Mucosa of descending colon (tissue), 3 donors: ENCODE results near the gene OBSCN. TPM values are rescaled to one million over a fixed set of nuclear protein-coding genes. Genes with fewer than 3 reads are reported as not detected.

ENCODE experiments used
- ATAC-seq: fragments of 200-7000 bp; cut with Tn5 transposase; one replicate; pipeline ENCODE4 v1.9.1; 2020; ENCODE audit warnings: mild to moderate bottlenecking, moderate library complexity
- DNase-seq, 3 donors: peaks; one replicate each; pipeline ENCODE4 v3.0.0-alpha.2; 2020
- H3K36me3 ChIP-seq: fragments of 200-600 bp; one replicate; pipeline ENCODE4 v1.8.0; 2021; ENCODE audit warnings: low read depth, mild to moderate bottlenecking
- H3K4me1 ChIP-seq: fragments of 200-600 bp; one replicate; pipeline ENCODE4 v1.8.0; 2021; ENCODE audit warnings: low read depth, mild to moderate bottlenecking
- H3K4me3 ChIP-seq: fragments of 200-600 bp; one replicate; pipeline ENCODE4 v1.8.0; 2021; ENCODE audit warnings: mild to moderate bottlenecking
- H3K9me3 ChIP-seq: fragments of 200-600 bp; one replicate; pipeline ENCODE4 v1.8.0; 2021; ENCODE audit warnings: mild to moderate bottlenecking
- CTCF ChIP-seq: fragments of 200-600 bp; IDR thresholded peaks from one replicate; pipeline ENCODE4 v1.8.0; 2022; ENCODE audit warnings: antibody characterized with exemption, mild to moderate bottlenecking
- intact Hi-C, 2 donors: fragments of 100-400 bp; cut with DNase I in 1 of 2; cut with micrococcal nuclease in 1 of 2; formaldehyde crosslinking; loops; one replicate each; pipeline versions ENCODE4 v1.11.0 to v1.11.1; 2022; cut with DNase I, micrococcal nuclease
- total RNA-seq, 3 donors: library from RNA; stranded (reverse); fragmentation: NEBNext Ultra II Directional in 2 of 3; extraction: Animal tissue kit (Norgen Biotek cat#: 25700) in 2 of 3; gene quantifications; one replicate each; pipeline versions ENCODE4 v1.2.1 to v1.2.4, GENCODE V29; 2021 to 2023
- donor health status: DM: no; HTN: no; CAD: no; lungs with moderate emphysema.
- donor health status: DM: no; HTN: no; CAD: no.
- donor health status: DM: no; HTN: yes; CAD: no.

The OBSCN gene
- total RNA-seq, 3 donors from 2014 or later, result 4.2 to 30.9 (median 7.5) TPM

- ATAC-seq, result no peak
- no peak for TF ChIP-seq CTCF
- intact Hi-C loops, result no loop called here
- Histone ChIP-seq H3K4me3 (peak overlapping the region; percentile 11), H3K36me3 (no peaks in the 10 kb centered on the region), H3K4me1 (peaks cover 23% of the 10 kb centered on the region), H3K9me3 (no peaks in the 10 kb centered on the region)
- DNase-seq, result no peak
Observed at GRCh38 chr1:228407106-228408040, 199.5 kb downstream of the OBSCN start.

- DNase-seq (peak in 1 of 3 donors; percentile 57), ATAC-seq (no peak)
- Histone ChIP-seq H3K4me3 (no peak overlapping the region), H3K4me1 (peaks cover 18% of the 10 kb centered on the region), H3K36me3 (no peaks in the 10 kb centered on the region), H3K9me3 (no peaks in the 10 kb centered on the region)
- intact Hi-C loops, result no loop called here
- no peak for TF ChIP-seq CTCF
Observed at GRCh38 chr1:228408041-228408868, 200.4 kb downstream of the OBSCN start.

- Histone ChIP-seq H3K9me3 (no peaks in the 10 kb centered on the region), H3K4me1 (peaks cover 13% of the 10 kb centered on the region), H3K36me3 (no peaks in the 10 kb centered on the region), H3K4me3 (no peak overlapping the region)
- no peak for TF ChIP-seq CTCF
- intact Hi-C loops, result no loop called here
- no peak for ATAC-seq
- no peak for DNase-seq
Observed at GRCh38 chr1:228408869-228409805, 201.3 kb downstream of the OBSCN start.

GRCh38 chr1:228410015-228410414, 202.2 kb downstream of the OBSCN start:
- H3K4me1 ChIP-seq, result peaks cover 6% of the 10 kb centered on the region
- no peaks in the 10 kb centered on the region for H3K36me3 ChIP-seq
- intact Hi-C loops, result no loop called here
- no peaks in the 10 kb centered on the region for H3K9me3 ChIP-seq
- no peak overlapping the region for H3K4me3 ChIP-seq
- ATAC-seq (no peak), DNase-seq (no peak)
- TF ChIP-seq CTCF, result no peak

GRCh38 chr1:228410671-228411070, 202.8 kb downstream of the OBSCN start:
- no peak for TF ChIP-seq CTCF
- DNase-seq, result no peak
- Histone ChIP-seq H3K4me1 (peaks cover under 1% of the 10 kb centered on the region), H3K4me3 (no peak overlapping the region), H3K9me3 (no peaks in the 10 kb centered on the region), H3K36me3 (no peaks in the 10 kb centered on the region)
- ATAC-seq, result no peak
- intact Hi-C loops, result no loop called here
